PC-3 (cell line): ENCODE results near the gene GATAD2B.

ENCODE experiments used
- EZH2 ChIP-seq: fragments of 300-600 bp; sonication (generic); IDR thresholded peaks from one replicate; pipeline ENCODE4 v1.6.1; 2017; ENCODE audit warnings: antibody characterized with exemption, mild to moderate bottlenecking, low read length; ENCODE audit not compliant: unreplicated experiment
- EZH2phosphoT487 ChIP-seq: fragments of 300-600 bp; sonication (generic); IDR thresholded peaks from 2 replicates; pipeline ENCODE4 v1.6.1; 2018; ENCODE audit warnings: mild to moderate bottlenecking, antibody characterized with exemption, low read length, borderline replicate concordance
- TF ChIP-seq, protein P1 (sequence below): fragments of 300-600 bp; sonication (generic); conservative IDR thresholded peaks from 2 replicates; pipeline ENCODE4 v1.5.1; 2017; ENCODE audit warnings: antibody characterized with exemption, low read depth, mild to moderate bottlenecking, low read length

DNA sequence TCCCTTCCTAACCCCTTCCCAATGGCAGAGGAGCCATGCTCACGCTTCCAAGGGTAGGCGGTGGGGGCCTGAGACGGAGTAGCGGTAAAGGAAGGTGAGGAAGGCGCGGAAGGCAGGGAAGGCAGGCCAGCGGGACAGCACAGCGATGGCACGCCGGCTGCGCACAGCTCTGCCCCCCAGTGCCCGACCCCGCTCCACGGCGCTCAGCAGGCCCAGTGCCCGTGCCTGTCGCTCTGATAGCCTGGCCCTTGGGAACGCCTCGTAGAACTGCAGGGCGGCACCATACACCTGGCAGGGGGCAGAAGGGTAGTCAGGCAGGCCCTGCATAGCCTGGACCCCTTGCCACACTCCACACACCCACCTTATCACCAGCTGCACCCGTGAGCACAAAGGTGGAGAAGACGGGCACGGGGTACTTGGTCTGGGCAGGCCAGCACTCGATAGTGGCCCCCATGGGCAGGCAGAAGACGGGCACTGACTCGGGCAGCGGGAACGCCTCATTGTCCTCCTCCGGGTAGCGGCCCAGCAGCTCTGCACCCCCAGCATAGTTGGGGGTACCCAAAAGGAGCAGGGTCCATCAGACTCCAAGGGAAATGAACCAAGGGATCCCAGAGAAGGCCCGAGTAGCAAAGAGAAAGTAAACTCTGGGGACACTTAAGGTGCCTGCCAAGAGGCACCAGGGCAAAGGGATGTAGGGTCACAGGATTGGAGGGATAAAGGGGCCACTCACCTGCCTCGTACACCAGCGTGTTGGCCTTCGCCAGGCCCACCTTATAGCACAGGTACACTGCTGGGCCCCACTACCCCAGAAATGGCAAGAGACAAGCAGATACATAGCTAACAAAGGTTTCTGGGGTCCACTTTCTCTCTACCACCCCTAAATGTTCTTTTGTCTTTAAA is 19.3 kb upstream of the GATAD2B start:
- TF ChIP-seq EZH2 (no peak), EZH2phosphoT487 (no peak)
- TF ChIP-seq, protein P1, sequence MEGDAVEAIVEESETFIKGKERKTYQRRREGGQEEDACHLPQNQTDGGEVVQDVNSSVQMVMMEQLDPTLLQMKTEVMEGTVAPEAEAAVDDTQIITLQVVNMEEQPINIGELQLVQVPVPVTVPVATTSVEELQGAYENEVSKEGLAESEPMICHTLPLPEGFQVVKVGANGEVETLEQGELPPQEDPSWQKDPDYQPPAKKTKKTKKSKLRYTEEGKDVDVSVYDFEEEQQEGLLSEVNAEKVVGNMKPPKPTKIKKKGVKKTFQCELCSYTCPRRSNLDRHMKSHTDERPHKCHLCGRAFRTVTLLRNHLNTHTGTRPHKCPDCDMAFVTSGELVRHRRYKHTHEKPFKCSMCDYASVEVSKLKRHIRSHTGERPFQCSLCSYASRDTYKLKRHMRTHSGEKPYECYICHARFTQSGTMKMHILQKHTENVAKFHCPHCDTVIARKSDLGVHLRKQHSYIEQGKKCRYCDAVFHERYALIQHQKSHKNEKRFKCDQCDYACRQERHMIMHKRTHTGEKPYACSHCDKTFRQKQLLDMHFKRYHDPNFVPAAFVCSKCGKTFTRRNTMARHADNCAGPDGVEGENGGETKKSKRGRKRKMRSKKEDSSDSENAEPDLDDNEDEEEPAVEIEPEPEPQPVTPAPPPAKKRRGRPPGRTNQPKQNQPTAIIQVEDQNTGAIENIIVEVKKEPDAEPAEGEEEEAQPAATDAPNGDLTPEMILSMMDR = no peak
